Fibroblast of the conjunctiva (primary cell): ENCODE data around the gene ACVR1C.

Experiments
- DNase-seq: peaks from one replicate; pipeline ENCODE4 v3.0.0-alpha.2; 2010; ENCODE audit warnings: low read depth

The ACVR1C gene

GRCh38 chr2:157497638-157498314 is 130.9 kb downstream of the ACVR1C start:
- DNase-seq, result peak; percentile 8

- peak; percentile 54 for DNase-seq
These were observed 136.4 kb downstream of the ACVR1C start for GRCh38 chr2:157492189-157492773.

GRCh38 chr2:157489983-157490382 is 138.7 kb downstream of the ACVR1C start:
- no peak for DNase-seq

GRCh38 chr2:157488877-157489276 is 139.8 kb downstream of the ACVR1C start:
- DNase-seq, result no peak

GRCh38 chr2:157487747-157488146 is 140.9 kb downstream of the ACVR1C start:
- DNase-seq, result no peak

GRCh38 chr2:157487271-157487610 is 141.4 kb downstream of the ACVR1C start:
- DNase-seq, result no peak

- DNase-seq, result no peak
These were observed 141.9 kb downstream of the ACVR1C start for GRCh38 chr2:157486596-157487270.

GRCh38 chr2:157480182-157480961 is 148.3 kb downstream of the ACVR1C start:
- DNase-seq, result peak; percentile 29

- DNase-seq, result no peak
These were observed 149.3 kb downstream of the ACVR1C start for GRCh38 chr2:157479081-157480027.

- no peak for DNase-seq
These were observed 150.7 kb downstream of the ACVR1C start for GRCh38 chr2:157477919-157478318.

- DNase-seq, result no peak
These were observed 151.5 kb downstream of the ACVR1C start for GRCh38 chr2:157476953-157477709.
